ENCODE results near the gene SLC16A7.

DNA sequence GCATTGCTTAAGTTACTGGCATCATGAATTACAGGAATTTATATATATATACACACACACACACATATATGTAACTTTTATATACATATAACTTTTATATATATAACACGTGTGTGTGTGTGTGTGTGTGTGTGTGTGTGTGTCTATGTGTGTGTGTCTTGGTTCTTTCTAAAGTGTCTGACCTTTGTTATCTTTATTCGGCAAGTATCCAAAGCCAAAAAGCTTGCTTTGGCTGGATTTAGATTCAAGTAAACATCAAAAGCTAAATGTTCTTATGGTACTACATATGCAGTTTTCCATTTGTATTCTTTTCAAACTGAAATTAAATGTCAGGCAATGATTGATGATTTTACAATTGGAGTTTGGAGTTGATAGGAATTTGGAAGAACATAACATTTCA lies 69.9 kb downstream of the SLC16A7 start:
- TF ChIP-seq, protein P1, sequence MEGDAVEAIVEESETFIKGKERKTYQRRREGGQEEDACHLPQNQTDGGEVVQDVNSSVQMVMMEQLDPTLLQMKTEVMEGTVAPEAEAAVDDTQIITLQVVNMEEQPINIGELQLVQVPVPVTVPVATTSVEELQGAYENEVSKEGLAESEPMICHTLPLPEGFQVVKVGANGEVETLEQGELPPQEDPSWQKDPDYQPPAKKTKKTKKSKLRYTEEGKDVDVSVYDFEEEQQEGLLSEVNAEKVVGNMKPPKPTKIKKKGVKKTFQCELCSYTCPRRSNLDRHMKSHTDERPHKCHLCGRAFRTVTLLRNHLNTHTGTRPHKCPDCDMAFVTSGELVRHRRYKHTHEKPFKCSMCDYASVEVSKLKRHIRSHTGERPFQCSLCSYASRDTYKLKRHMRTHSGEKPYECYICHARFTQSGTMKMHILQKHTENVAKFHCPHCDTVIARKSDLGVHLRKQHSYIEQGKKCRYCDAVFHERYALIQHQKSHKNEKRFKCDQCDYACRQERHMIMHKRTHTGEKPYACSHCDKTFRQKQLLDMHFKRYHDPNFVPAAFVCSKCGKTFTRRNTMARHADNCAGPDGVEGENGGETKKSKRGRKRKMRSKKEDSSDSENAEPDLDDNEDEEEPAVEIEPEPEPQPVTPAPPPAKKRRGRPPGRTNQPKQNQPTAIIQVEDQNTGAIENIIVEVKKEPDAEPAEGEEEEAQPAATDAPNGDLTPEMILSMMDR (conservative IDR thresholded peaks at IDR 0.05; ENCODE audit: low read length) = no peak
- TF ChIP-seq EZH2phosphoT487 (IDR thresholded peaks at IDR 0.05; ENCODE audit: borderline replicate concordance, low read depth, low read length) = no peak

Measured in OCI-LY7 (cell line).